GM10266 (cell line): ENCODE results near the gene SLC9A8.
"Not testable (repeated sequence)": the region's sequence is repeated elsewhere in the genome, so short reads cannot be mapped to it uniquely, and the experiment has no call there.

ENCODE experiments used
- DNase-seq: peaks from one replicate; pipeline ENCODE4 v3.0.0; 2012; ENCODE audit errors: extremely low spot score
- TF ChIP-seq, protein P1 (sequence below): IDR thresholded peaks from 2 replicates; pipeline ENCODE4 v1.5.1; 2012; ENCODE audit warnings: mild to moderate bottlenecking, low read depth; ENCODE audit not compliant: control insufficient read depth, insufficient read depth; ENCODE audit errors: missing control alignments

The SLC9A8 gene

GRCh38 chr20:49796600-49797343, 15.9 kb upstream of the SLC9A8 start:
- TF ChIP-seq, protein P1, sequence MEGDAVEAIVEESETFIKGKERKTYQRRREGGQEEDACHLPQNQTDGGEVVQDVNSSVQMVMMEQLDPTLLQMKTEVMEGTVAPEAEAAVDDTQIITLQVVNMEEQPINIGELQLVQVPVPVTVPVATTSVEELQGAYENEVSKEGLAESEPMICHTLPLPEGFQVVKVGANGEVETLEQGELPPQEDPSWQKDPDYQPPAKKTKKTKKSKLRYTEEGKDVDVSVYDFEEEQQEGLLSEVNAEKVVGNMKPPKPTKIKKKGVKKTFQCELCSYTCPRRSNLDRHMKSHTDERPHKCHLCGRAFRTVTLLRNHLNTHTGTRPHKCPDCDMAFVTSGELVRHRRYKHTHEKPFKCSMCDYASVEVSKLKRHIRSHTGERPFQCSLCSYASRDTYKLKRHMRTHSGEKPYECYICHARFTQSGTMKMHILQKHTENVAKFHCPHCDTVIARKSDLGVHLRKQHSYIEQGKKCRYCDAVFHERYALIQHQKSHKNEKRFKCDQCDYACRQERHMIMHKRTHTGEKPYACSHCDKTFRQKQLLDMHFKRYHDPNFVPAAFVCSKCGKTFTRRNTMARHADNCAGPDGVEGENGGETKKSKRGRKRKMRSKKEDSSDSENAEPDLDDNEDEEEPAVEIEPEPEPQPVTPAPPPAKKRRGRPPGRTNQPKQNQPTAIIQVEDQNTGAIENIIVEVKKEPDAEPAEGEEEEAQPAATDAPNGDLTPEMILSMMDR: no peak
- DNase-seq: no peak

- DNase-seq: no peak
- TF ChIP-seq, protein P1: no peak
These were observed 15.3 kb upstream of the SLC9A8 start for GRCh38 chr20:49797344-49797615.

- TF ChIP-seq, protein P1: no peak
- no peak for DNase-seq
These were observed 13.9 kb upstream of the SLC9A8 start for GRCh38 chr20:49798718-49799117.

- TF ChIP-seq, protein P1: no peak
- no peak for DNase-seq
These were observed 12.9 kb upstream of the SLC9A8 start for GRCh38 chr20:49799698-49800097.

- TF ChIP-seq, protein P1: no peak
- no peak for DNase-seq
These were observed 9.2 kb upstream of the SLC9A8 start for GRCh38 chr20:49803418-49803817.

- TF ChIP-seq, protein P1: no peak
These were observed 8.3 kb upstream of the SLC9A8 start for GRCh38 chr20:49804364-49804763.

GRCh38 chr20:49805224-49805876, 7.3 kb upstream of the SLC9A8 start:
- DNase-seq: not testable (repeated sequence)

More at GRCh38 chr20:49804364-49804763, 8.3 kb upstream of the SLC9A8 start:
- DNase-seq: no peak

DNA sequence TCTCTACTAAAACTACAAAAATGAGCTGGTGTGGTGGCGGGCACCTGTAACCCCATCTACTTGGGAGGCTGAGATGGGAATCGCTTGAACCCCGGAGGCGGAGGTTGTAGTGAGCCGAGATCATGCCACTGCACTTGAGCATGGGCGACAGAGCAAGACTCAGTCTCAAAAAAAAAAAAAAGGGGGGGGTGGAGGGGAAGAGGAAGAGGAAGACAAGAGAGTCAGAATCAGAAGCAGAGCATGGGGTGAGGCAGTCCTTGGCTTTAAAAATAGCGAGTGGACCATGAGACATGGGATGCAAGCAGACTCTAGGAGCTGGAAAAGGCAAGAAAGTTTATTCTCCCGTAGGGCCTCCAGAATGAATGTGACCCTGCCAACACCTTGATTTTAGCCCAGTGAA, 3.9 kb upstream of the SLC9A8 start:
- TF ChIP-seq, protein P1: no peak
- no peak for DNase-seq
